Ovary (tissue), 9 donors: ENCODE data around the gene CERS4. TPM values are rescaled to one million over a fixed set of nuclear protein-coding genes. Genes with fewer than 3 reads are reported as not detected.
A peak's percentile ranks its signal among the peaks of the same experiment; 100 is the strongest.

Experiments
- DNase-seq, 5 donors: peaks; one replicate each; pipeline ENCODE4 v3.0.0-alpha.2; 2019 to 2020
- H3K27ac ChIP-seq, 2 donors: fragments of 200-600 bp; one replicate each; pipeline versions ENCODE4 v1.5.1 to v1.8.0; 2019 to 2022
- H3K27me3 ChIP-seq: fragments of 200-600 bp; one replicate; pipeline ENCODE4 v1.8.0; 2022
- H3K36me3 ChIP-seq: fragments of 200-600 bp; sonication (generic); one replicate; pipeline ENCODE4 v1.5.1; 2019
- H3K4me1 ChIP-seq: one replicate; pipeline ENCODE4 v1.8.1; 2013; ENCODE audit warnings: mild to moderate bottlenecking, moderate library complexity; ENCODE audit not compliant: insufficient read depth
- H3K4me3 ChIP-seq: fragments of 200-600 bp; sonication (generic); one replicate; pipeline ENCODE4 v1.5.1; 2017
- H3K9me3 ChIP-seq, 2 donors: fragments of 200-600 bp in 1 of 2; sonication (generic) in 1 of 2; one replicate each; pipeline versions ENCODE4 v1.5.1 to v1.8.1; 2013 to 2019; ENCODE audit warnings: mild to moderate bottlenecking in 1 of 2, moderate library complexity in 1 of 2
- EP300 ChIP-seq: sonication (generic); formaldehyde crosslinking; IDR thresholded peaks from one replicate; pipeline ENCODE4 v1.6.1; 2017; ENCODE audit warnings: antibody characterized with exemption
- POLR2A ChIP-seq: fragments of 450-650 bp; IDR thresholded peaks from one replicate; pipeline ENCODE4 v1.6.1; 2017; ENCODE audit warnings: antibody characterized with exemption, mild to moderate bottlenecking, moderate library complexity
- WGBS, 3 donors: extraction: QIAGEN DNeasy Blood & Tissue Kit in 1 of 3; methylation state at CpG; one replicate each; pipeline versions ENCODE4 v1.1.5 to v1.1.7; 2013 to 2017; 5-methylcytosine and 5-hydroxymethylcytosine counted together
- intact Hi-C, 4 donors: fragments of 100-400 bp; cut with DNase I; formaldehyde crosslinking; loops; one replicate each; pipeline versions ENCODE4 v1.11.0 to v1.15.1; 2022 to 2023
- polyA plus RNA-seq, 2 donors: library from polyadenylated mRNA; stranded (reverse); fragments of 200-250 nt in 1 of 2; fragments of 350-450 nt in 1 of 2; fragmentation: Illumina TruSeq in 1 of 2; extraction: RNeasy Lipid Tissue Mini Kit (QIAGEN cat#74804) in 1 of 2; gene quantifications; one replicate each; pipeline ENCODE4 v1.2.3, GENCODE V29; 2013 to 2014
- total RNA-seq, 7 donors: library from RNA; depleted of rRNA in 2 of 7; stranded (reverse); fragments of >200 nt in 2 of 7; fragmentation: NEBNext Ultra II Directional in 3 of 7; extraction: Animal tissue kit (Norgen Biotek cat#: 25700) in 3 of 7; gene quantifications; one replicate each; pipeline versions ENCODE4 v1.1.0 to v1.2.4, GENCODE V29; 2016 to 2023
- TF ChIP-seq, protein P1 (sequence below), 3 donors: fragments of 450-650 bp in 2 of 3; fragments of 200-600 bp in 1 of 3; IDR thresholded peaks; one replicate each; pipeline versions ENCODE4 v1.5.1 to v1.8.0; 2016 to 2022; ENCODE audit warnings: antibody characterized with exemption in 3 of 3, mild to moderate bottlenecking in 1 of 3
- donor health status: DM: no; HTN: no; CAD: no; lungs with moderate emphysema.
- donor health status: DM: no; HTN: no; CAD: no.
- donor health status: Bipolar disorder and iron deficiency.
- donor health status: DM: yes; HTN: yes; CAD: no.
- donor health status: DM: no; HTN: no; CAD: no.
- donor health status: DM: yes; HTN: yes; CAD: no.

Gene CERS4
- total and polyA plus RNA-seq, 9 donors, result 20.1 to 61.6 (median 42.5) TPM

DNA sequence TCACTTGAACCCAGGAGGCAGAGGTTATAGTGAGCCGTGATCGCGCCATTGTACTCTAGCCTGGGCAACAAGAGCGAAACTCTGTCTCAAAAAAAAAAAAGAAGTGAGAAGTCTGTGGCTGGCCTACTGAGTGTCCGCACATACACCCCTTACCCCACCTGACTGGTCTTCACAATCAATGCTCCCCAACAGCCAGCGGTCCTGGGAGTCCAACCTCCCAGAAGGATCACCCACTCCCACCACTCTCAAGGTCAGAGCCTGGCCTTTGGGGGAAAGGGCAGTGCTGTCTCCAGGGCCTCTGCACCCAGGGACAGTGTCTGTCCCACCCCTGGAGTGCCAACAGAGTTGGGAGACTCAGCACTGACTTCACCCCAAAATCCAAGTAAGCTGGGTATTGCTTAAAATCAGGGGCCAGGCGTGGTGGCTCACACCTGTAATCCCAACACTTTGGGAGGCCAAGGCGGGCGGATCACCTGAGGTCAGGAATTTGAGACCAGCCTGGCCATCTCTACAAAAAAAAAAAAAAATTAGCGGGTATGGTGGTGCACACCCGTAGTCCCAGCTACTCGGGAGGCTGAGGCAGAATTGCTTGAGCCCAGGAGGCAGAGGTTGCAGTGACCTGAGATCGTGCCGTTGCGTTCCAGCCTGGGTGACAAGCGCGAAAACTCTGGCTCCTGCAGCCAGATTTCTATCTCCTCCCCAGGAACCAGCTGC, 101.3 kb downstream of the CERS4 start:
- TF ChIP-seq POLR2A (no peak), EP300 (no peak)
- TF ChIP-seq, protein P1, sequence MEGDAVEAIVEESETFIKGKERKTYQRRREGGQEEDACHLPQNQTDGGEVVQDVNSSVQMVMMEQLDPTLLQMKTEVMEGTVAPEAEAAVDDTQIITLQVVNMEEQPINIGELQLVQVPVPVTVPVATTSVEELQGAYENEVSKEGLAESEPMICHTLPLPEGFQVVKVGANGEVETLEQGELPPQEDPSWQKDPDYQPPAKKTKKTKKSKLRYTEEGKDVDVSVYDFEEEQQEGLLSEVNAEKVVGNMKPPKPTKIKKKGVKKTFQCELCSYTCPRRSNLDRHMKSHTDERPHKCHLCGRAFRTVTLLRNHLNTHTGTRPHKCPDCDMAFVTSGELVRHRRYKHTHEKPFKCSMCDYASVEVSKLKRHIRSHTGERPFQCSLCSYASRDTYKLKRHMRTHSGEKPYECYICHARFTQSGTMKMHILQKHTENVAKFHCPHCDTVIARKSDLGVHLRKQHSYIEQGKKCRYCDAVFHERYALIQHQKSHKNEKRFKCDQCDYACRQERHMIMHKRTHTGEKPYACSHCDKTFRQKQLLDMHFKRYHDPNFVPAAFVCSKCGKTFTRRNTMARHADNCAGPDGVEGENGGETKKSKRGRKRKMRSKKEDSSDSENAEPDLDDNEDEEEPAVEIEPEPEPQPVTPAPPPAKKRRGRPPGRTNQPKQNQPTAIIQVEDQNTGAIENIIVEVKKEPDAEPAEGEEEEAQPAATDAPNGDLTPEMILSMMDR (IDR thresholded peaks at IDR 0.05), result no peak
- H3K27me3 ChIP-seq, result no peaks in the 10 kb centered on the region
- H3K4me1 ChIP-seq, result peaks cover 7% of the 10 kb centered on the region
- H3K9me3 ChIP-seq, result no peaks in the 10 kb centered on the region
- H3K36me3 ChIP-seq, result no peaks in the 10 kb centered on the region
- no peak overlapping the region for H3K4me3 ChIP-seq
- intact Hi-C loops, result loop anchor here in 1 of 4 donors (10.0 kb wide), 1 partner anchor 46 kb away; no protein-coding TSS in a partner anchor
- WGBS, 3 donors, result 90 to 93% (median 93%) methylated on average over 17 of the region's 17 CpGs
- H3K27ac ChIP-seq, result no peak overlapping the region
- peak in 4 of 5 donors; percentile 7 to 19 (median 10) for DNase-seq

DNA sequence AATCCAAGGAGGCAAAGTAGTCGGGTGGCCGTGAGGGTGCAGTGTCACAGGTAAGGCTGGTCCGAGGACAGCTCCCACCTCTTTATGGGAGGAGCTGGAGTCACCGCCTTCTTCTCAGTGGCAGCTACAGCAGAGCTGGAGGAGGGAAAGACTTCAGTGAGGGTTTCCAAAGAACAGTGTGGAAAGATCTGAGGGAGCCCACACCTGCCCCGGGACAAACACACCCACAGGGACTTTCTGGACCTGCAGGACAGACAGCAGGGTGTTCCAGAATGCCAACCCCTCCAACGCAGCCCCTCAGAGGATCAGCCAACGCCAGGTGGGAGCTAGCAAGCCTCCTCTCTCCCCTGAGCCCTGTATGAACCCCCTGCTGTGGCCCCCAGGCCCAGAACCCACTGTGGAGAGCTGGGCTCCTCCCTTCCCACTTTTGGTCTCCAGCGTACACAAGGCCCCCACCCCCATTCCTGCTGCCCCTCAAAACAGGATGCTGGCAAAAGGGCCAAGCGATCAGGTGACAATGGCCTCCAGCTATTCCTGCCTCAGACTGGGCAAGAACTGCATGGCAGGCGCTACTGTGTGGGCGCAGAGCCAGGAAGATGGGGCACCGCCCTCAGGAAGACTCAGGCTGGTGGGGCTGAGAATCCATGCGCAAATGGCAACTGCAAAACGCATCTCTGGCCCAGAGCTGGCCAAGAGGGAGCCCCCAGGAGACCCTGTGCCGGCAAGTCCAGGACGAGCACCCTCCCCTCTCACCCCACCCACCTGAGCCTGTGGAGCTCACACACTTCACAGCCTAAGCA, 102.5 kb downstream of the CERS4 start:
- no peaks in the 10 kb centered on the region for H3K36me3 ChIP-seq
- no peak overlapping the region for H3K27ac ChIP-seq
- peaks cover 7% of the 10 kb centered on the region for H3K4me1 ChIP-seq
- no peaks in the 10 kb centered on the region for H3K27me3 ChIP-seq
- intact Hi-C loops, result loop anchor here in 1 of 4 donors (10.0 kb wide), 1 partner anchor 47 kb away; no protein-coding TSS in a partner anchor
- peak in 4 of 5 donors; percentile 27 to 51 (median 34) for DNase-seq
- TF ChIP-seq POLR2A (no peak), EP300 (no peak)
- TF ChIP-seq, protein P1 (IDR thresholded peaks at IDR 0.05), result no peak
- H3K4me3 ChIP-seq, result no peak overlapping the region
- 75 to 76% (median 75%) methylated on average over 16 of the region's 16 CpGs for WGBS, 3 donors
- no peaks in the 10 kb centered on the region for H3K9me3 ChIP-seq

Other genes with a start within 250 kb of the CERS4 start
- 10 to 100 TPM; 13.8 to 78.4 (median 65.6) TPM for gene ELAVL1, start 203.7 kb upstream of the CERS4 start, total RNA-seq
- gene ELAVL1, start 203.7 kb upstream of the CERS4 start, polyA plus RNA-seq, result 10 to 100 TPM; 25.3 to 46.5 TPM
- gene CCL25, start 156.6 kb upstream of the CERS4 start, total RNA-seq, result not detected
- gene CCL25, start 156.6 kb upstream of the CERS4 start, polyA plus RNA-seq, result not detected
- gene FBN3, start 59.8 kb upstream of the CERS4 start, total RNA-seq, result under 1 TPM in 6 of 7 donors, not detected in 1; 0.08 to 0.74 (median 0.28) TPM
- gene FBN3, start 59.8 kb upstream of the CERS4 start, polyA plus RNA-seq, result under 1 TPM in 1 of 2 donors, not detected in 1; 0.21 TPM
- gene CD320, start 99.0 kb downstream of the CERS4 start, total RNA-seq, result 10 to 100 TPM; 16.0 to 57.0 (median 34.2) TPM
- gene CD320, start 99.0 kb downstream of the CERS4 start, polyA plus RNA-seq, result 10 to 100 TPM in 1 of 2 donors, 1 to 10 TPM in 1; 1.9 to 34.3 TPM
- 10 to 100 TPM in 6 of 7 donors, 1 to 10 TPM in 1; 7.7 to 48.0 (median 30.2) TPM for gene NDUFA7, start 112.0 kb downstream of the CERS4 start, total RNA-seq
- 10 to 100 TPM; 25.4 to 63.7 TPM for gene NDUFA7, start 112.0 kb downstream of the CERS4 start, polyA plus RNA-seq
- 1,000 to 10,000 TPM in 6 of 7 donors, 100 to 1,000 TPM in 1; 749 to 2,713 (median 2,209) TPM for gene RPS28, start 112.1 kb downstream of the CERS4 start, total RNA-seq
- 100 to 1,000 TPM in 1 of 2 donors, 10 to 100 TPM in 1; 47.7 to 795 TPM for gene RPS28, start 112.1 kb downstream of the CERS4 start, polyA plus RNA-seq
- gene KANK3, start 133.9 kb downstream of the CERS4 start, total RNA-seq, result 10 to 100 TPM in 1 of 7 donors, 1 to 10 TPM in 6; 3.3 to 11.7 (median 4.3) TPM
- 1 to 10 TPM in 1 of 2 donors, under 1 TPM in 1; 0.73 to 9.7 TPM for gene KANK3, start 133.9 kb downstream of the CERS4 start, polyA plus RNA-seq
- gene ANGPTL4, start 154.8 kb downstream of the CERS4 start, total RNA-seq, result 10 to 100 TPM in 3 of 7 donors, 1 to 10 TPM in 3, under 1 TPM in 1; 0.71 to 35.0 (median 2.1) TPM
- gene ANGPTL4, start 154.8 kb downstream of the CERS4 start, polyA plus RNA-seq, result 10 to 100 TPM in 1 of 2 donors, 1 to 10 TPM in 1; 3.0 to 11.7 TPM
- 100 to 1,000 TPM in 5 of 7 donors, 10 to 100 TPM in 2; 29.3 to 142 (median 102) TPM for gene RAB11B, start 181.0 kb downstream of the CERS4 start, total RNA-seq
- 100 to 1,000 TPM in 1 of 2 donors, 10 to 100 TPM in 1; 20.8 to 103 TPM for gene RAB11B, start 181.0 kb downstream of the CERS4 start, polyA plus RNA-seq
- 10 to 100 TPM; 20.7 to 62.7 (median 27.2) TPM for gene MARCHF2, start 203.9 kb downstream of the CERS4 start, total RNA-seq
- gene MARCHF2, start 203.9 kb downstream of the CERS4 start, polyA plus RNA-seq, result 10 to 100 TPM; 13.8 to 22.0 TPM
- gene HNRNPM, start 235.6 kb downstream of the CERS4 start, total RNA-seq, result 100 to 1,000 TPM in 6 of 7 donors, 10 to 100 TPM in 1; 88.2 to 220 (median 180) TPM
- gene HNRNPM, start 235.6 kb downstream of the CERS4 start, polyA plus RNA-seq, result 100 to 1,000 TPM; 146 to 285 TPM